Ishikawa (cell line): Measurements from ENCODE around the gene TNFSF15.

Experiments used
- NFIC ChIP-seq: IDR thresholded peaks from 2 replicates; pipeline ENCODE4 v1.6.1; 2012
- TEAD4 ChIP-seq: IDR thresholded peaks from 2 replicates; pipeline ENCODE4 v1.6.1; 2012
- USF1 ChIP-seq: IDR thresholded peaks from 2 replicates; pipeline ENCODE4 v1.6.1; 2012
- ZBTB7A ChIP-seq: IDR thresholded peaks from 2 replicates; pipeline ENCODE4 v1.6.1; 2012; ENCODE audit warnings: low read depth
- TF ChIP-seq, protein P1 (sequence below): IDR thresholded peaks from 2 replicates; pipeline ENCODE4 v1.6.1; 2012

DNA sequence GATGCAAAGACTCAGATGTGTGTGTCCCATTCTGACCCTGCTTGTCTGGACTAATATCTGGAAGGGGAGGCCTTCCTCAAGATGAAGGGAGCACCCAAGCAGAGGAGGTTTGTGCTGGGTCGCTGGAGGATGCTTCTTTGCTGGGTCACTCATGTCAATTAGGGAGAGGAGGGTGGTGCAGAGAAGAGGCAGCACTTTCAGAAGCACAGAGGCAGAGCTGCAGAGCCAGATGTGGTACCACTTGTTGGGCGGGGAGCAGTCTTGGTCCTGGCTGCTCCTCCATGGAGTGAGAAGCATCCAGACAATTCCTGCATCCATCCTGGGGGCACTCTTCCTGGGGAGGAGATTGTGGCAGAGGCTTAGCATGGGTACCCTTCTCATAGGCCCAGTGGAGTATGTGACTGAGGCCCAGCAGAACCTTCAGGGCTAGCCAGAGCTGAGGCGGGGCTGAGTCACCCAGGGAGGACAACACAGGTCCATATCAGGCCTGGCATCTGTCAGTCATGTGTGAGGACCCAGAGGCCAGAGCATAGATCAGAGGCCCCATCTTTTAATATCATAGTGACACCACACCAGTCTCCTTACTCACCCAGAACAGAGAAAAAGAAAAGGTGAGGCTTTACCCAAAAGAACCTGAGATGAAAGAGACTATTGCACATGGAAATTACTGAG is 59.8 kb downstream of the TNFSF15 start:
- TF ChIP-seq TEAD4 (no peak), USF1 (no peak), NFIC (no peak), ZBTB7A (no peak)
- TF ChIP-seq, protein P1, sequence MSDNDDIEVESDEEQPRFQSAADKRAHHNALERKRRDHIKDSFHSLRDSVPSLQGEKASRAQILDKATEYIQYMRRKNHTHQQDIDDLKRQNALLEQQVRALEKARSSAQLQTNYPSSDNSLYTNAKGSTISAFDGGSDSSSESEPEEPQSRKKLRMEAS = no peak
